WERI-Rb-1 (cell line): ENCODE measurements around the gene YIPF2.
A peak's percentile ranks its signal among the peaks of the same experiment; 100 is the strongest.
"Not testable (repeated sequence)": the region's sequence is repeated elsewhere in the genome, so short reads cannot be mapped to it uniquely, and the experiment has no call there.

ENCODE experiments used
- DNase-seq: peaks from one replicate; pipeline ENCODE4 v3.0.0-alpha.2; 2020
- H3K27ac ChIP-seq: fragments of 250-450 bp; sonication (Bioruptor Pico); 2 replicates; pipeline ENCODE4 v1.5.1; 2020; ENCODE audit warnings: mild to moderate bottlenecking, moderate library complexity
- H3K27me3 ChIP-seq: fragments of 250-450 bp; sonication (Bioruptor Pico); 2 replicates; pipeline ENCODE4 v1.5.1; 2021; ENCODE audit warnings: mild to moderate bottlenecking, low read depth, moderate library complexity; ENCODE audit not compliant: insufficient read depth, severe bottlenecking
- H3K36me3 ChIP-seq: fragments of 250-450 bp; sonication (Bioruptor Pico); 2 replicates; pipeline ENCODE4 v1.5.1; 2020; ENCODE audit warnings: mild to moderate bottlenecking, moderate library complexity
- H3K4me3 ChIP-seq: 2 replicates; pipeline ENCODE4 v1.5.1; 2011; ENCODE audit warnings: low read depth, mild to moderate bottlenecking, control low read depth, low read length
- H3K9me3 ChIP-seq: fragments of 250-450 bp; sonication (Bioruptor Pico); 2 replicates; pipeline ENCODE4 v1.5.1; 2021; ENCODE audit warnings: mild to moderate bottlenecking, moderate library complexity; ENCODE audit not compliant: severe bottlenecking
- TF ChIP-seq, protein P1 (sequence below): IDR thresholded peaks from 2 replicates; pipeline ENCODE4 v1.5.1; 2011; ENCODE audit warnings: low read depth, mild to moderate bottlenecking, control low read depth, inconsistent platforms, low read length

Gene YIPF2

GRCh38 chr19:10881403-10882107 is 46.9 kb downstream of the YIPF2 start:
- DNase-seq = peak; percentile 88
- Histone ChIP-seq H3K27me3 (no peaks in the 10 kb centered on the region), H3K4me3 (no peak overlapping the region), H3K9me3 (no peaks in the 10 kb centered on the region), H3K36me3 (peaks cover 35% of the 10 kb centered on the region), H3K27ac (peak overlapping the region; percentile 88)
- TF ChIP-seq, protein P1, sequence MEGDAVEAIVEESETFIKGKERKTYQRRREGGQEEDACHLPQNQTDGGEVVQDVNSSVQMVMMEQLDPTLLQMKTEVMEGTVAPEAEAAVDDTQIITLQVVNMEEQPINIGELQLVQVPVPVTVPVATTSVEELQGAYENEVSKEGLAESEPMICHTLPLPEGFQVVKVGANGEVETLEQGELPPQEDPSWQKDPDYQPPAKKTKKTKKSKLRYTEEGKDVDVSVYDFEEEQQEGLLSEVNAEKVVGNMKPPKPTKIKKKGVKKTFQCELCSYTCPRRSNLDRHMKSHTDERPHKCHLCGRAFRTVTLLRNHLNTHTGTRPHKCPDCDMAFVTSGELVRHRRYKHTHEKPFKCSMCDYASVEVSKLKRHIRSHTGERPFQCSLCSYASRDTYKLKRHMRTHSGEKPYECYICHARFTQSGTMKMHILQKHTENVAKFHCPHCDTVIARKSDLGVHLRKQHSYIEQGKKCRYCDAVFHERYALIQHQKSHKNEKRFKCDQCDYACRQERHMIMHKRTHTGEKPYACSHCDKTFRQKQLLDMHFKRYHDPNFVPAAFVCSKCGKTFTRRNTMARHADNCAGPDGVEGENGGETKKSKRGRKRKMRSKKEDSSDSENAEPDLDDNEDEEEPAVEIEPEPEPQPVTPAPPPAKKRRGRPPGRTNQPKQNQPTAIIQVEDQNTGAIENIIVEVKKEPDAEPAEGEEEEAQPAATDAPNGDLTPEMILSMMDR = no peak

GRCh38 chr19:10878253-10878652 is 50.2 kb downstream of the YIPF2 start:
- TF ChIP-seq, protein P1 = no peak
- Histone ChIP-seq H3K27me3 (no peaks in the 10 kb centered on the region), H3K36me3 (peaks cover 44% of the 10 kb centered on the region), H3K9me3 (no peaks in the 10 kb centered on the region), H3K4me3 (no peak overlapping the region), H3K27ac (no peak overlapping the region; the same call in 1 of the 2 replicates)
- no peak for DNase-seq

- peaks cover 46% of the 10 kb centered on the region for H3K36me3 ChIP-seq
- H3K9me3 ChIP-seq, H3K27me3 ChIP-seq, DNase-seq, H3K27ac ChIP-seq, H3K4me3 ChIP-seq: not testable (repeated sequence)
Observed at GRCh38 chr19:10877608-10878007, 50.8 kb downstream of the YIPF2 start.

DNA sequence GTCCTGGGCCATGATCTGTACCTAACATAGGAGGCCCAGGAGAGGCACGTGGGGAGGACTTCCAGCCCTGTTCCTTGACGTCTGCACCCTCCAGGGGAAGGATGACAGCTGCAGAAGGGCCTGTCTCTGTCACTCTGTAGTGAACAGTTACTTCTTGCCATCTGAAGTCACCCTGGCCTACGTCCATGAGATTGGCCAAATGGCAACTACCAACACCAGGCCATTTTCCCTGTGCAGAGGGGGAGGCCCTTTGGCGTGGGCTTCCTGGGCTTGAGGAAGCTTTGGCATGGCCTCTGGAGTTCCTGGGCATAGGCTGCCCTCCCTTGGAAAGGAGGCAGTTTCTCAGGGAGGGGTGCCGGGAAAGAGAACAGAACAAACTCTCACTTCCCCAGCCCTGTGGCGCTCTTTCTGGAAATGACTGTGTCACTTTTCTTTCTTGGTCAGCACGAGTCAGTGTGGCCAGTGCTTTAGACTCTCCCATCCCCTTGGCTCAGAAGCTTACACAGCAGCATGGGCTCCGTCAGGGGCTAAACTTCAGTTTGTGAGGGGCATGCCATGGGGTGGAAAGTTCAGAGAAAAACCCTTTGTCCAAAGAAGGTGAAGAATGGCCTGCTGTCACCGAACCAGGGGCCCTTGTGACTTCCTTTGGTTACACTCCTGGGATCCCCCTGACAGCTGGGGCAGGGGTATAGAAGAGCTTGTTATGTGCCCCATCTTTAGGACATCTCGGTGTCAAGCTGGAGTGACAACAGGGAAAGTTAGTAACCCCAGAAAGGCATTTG is 51.8 kb downstream of the YIPF2 start:
- no peak overlapping the region for H3K27ac ChIP-seq
- DNase-seq = no peak
- no peak overlapping the region for H3K4me3 ChIP-seq
- TF ChIP-seq, protein P1 = no peak
- no peaks in the 10 kb centered on the region for H3K27me3 ChIP-seq
- H3K36me3 ChIP-seq = peaks cover 46% of the 10 kb centered on the region
- no peaks in the 10 kb centered on the region for H3K9me3 ChIP-seq

DNA sequence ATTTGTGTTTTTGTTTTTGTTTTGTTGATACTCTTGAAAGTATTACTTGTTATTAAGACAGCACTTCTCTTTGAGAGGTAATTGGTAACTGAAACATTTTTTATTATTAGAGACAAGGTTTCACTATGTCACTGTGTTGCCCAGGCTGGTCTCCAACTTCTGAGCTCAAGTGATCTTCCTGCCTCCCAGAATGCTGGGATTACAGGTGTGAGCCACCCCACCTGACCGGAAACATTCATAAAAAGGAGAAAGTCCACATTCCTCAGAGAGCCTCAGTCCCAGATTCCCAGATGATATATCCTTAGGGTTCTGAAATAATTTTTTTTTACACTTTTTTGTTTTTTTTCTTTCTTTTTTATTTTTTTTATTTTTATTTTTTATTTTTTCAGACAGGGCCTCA is 54.4 kb downstream of the YIPF2 start:
- H3K27me3 ChIP-seq = no peaks in the 10 kb centered on the region
- TF ChIP-seq, protein P1 = no peak
- no peak overlapping the region for H3K4me3 ChIP-seq
- no peak for DNase-seq
- H3K36me3 ChIP-seq = peaks cover 33% of the 10 kb centered on the region
- no peak overlapping the region for H3K27ac ChIP-seq
- H3K9me3 ChIP-seq = no peaks in the 10 kb centered on the region

DNA sequence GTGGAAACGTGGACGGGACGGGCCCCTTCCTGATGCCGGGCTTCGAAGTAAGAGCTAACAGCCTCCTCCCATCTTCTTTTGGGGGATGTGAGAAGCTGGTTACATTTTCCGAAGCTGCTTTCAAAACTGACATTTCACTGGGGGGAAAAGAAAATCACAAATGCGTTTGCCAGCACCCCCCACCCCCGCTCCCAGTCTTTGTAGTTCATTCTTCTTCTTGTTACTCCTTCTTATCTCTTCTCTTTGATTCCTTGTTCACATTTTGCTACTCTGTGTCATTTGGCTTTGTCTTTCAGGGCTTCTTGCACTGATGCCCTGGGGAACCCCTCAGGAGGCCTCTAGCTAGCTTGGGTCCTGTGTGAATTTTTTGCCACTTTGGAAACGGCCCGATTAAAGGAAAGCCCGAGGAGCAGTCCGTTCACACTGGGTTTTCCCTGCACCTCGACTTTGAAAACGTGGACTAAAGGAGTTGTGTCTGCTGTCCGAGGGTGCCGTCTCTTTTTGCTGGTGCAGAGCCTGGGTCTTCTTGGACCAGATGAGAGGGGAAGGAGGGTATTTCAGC is 55.8 kb downstream of the YIPF2 start:
- DNase-seq = no peak
- H3K27ac ChIP-seq = peak overlapping the region; percentile 87
- TF ChIP-seq, protein P1 = no peak

More for the DNA sequence above, 55.8 kb downstream of the YIPF2 start:
- Histone ChIP-seq H3K27me3 (no peaks in the 10 kb centered on the region), H3K36me3 (peaks cover 30% of the 10 kb centered on the region), H3K9me3 (no peaks in the 10 kb centered on the region), H3K4me3 (peak overlapping the region; percentile 79)
